Measurements from ENCODE around the gene OR1I1. TPM values are rescaled to one million over a fixed set of nuclear protein-coding genes. Genes with fewer than 3 reads are reported as not detected.

Gene OR1I1, protein sequence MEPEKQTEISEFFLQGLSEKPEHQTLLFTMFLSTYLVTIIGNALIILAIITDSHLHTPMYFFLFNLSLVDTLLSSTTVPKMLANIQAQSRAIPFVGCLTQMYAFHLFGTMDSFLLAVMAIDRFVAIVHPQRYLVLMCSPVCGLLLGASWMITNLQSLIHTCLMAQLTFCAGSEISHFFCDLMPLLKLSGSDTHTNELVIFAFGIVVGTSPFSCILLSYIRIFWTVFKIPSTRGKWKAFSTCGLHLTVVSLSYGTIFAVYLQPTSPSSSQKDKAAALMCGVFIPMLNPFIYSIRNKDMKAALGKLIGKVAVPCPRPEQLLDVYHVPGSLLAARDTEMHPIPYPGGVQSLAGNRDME
- total RNA-seq = not detected

DNA sequence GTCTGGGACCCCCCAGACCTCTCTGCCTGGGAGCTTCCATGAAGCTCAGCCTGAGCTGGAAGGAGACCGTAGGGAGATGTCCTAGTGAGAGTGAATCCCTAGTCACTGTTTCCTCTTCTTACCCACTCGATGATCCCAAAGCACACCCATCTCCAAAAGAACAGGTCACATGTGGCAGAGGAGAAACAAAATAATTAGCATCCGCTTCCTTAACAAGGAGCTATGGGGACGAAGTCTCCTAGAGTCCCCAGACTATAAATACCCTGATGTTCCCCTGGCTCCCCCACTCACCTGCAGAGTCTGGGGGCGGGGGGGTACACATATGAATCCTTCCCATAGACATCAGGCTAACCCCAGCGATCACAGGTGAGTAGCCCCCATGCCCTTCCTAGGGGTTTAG lies at the start of gene OR1I1:
Gene OR1I1, plus strand, starts transcription at position 301 of the 400 bp plus-strand sequence. CDS start 4,855 bp downstream, outside the sequence.
- POLR2A ChIA-PET = interaction anchor here (0.5 to 0.6 kb wide), 2 partner anchors 333 to 479 kb away, joined by 3 read pairs; no protein-coding TSS in a partner anchor
- Mint-ChIP-seq H3K27me3 (peaks cover 15% of the 10 kb centered on the region), H3K4me3 (no peak within 1 kb of the TSS), H3K36me3 (ENCODE audit: low read depth) (no peaks in the 10 kb centered on the region), H3K27ac (no peak within 1 kb of the TSS), H3K4me1 (no peaks in the 10 kb centered on the region), H3K9me3 (ENCODE audit: low read depth) (no peaks in the 10 kb centered on the region)
- CTCF ChIA-PET = interaction anchor here (0.5 to 1.3 kb wide), 2 partner anchors 11 to 330 kb away, joined by 5 to 7 read pairs; no protein-coding TSS in a partner anchor
- ATAC-seq (no peak), DNase-seq (no peak)
- intact Hi-C loops (cut with DNase I, micrococcal nuclease) = no loop called here

DNA sequence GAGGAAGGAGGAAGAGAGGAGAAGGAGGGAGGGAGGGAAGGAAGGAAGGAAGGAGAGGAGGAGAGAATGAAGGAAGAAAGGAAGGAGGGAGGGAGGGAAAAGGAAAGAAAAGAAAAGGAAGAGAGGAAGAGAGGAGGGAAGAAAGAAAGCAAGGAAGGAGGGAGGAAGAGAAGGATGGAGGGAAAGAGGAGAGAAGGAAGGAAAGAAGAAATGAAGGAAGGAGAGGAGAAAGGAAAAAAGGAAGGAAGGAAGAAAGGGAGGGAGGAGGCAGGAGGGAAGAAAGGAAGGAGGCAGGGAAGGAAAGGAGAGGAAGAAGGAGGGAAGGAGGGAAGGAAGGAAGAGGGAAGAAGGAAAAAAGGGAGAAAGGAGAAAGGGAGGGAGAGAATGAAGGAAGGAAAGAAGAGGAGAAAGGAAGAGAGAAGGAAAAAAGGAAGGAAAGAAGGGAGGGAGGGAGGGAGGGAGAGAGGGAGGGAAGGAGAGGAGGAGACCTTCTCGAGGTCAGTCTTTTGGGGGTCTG lies 46.2 kb upstream of the OR1I1 start:
- DNase-seq (no peak), ATAC-seq (no peak)
- no peaks in the 10 kb centered on the region for H3K9me3 Mint-ChIP-seq (ENCODE audit: low read depth)
- no peaks in the 10 kb centered on the region for H3K36me3 Mint-ChIP-seq (ENCODE audit: low read depth)
- no peak overlapping the region for H3K4me3 Mint-ChIP-seq
- intact Hi-C loops (cut with DNase I, micrococcal nuclease) = no loop called here
- no peaks in the 10 kb centered on the region for H3K4me1 Mint-ChIP-seq
- H3K27me3 Mint-ChIP-seq = peaks cover 33% of the 10 kb centered on the region
- H3K27ac Mint-ChIP-seq = no peak overlapping the region
- ChIA-PET POLR2A (no interaction called here), CTCF (no interaction called here)

DNA sequence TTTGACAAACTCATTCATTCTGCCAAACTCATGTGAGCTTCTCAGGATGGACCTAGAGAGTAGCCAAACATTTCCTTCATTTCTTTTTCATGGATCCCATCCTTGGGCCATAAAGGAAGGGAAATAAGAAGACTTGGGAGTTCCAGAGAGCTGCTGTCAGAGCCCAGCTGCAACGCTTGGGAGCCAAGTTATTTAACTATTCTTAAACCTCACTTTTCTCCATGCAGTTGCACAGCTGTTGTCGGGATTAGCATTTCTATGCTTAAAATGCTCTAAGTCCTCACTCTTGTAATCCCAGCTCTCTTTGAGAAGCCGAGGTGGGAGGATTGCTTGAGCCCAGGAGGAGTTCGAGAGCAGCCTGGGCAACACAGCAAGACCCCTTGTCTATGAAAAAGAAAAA lies 44.4 kb upstream of the OR1I1 start:
- Mint-ChIP-seq H3K27ac (no peak overlapping the region), H3K36me3 (ENCODE audit: low read depth) (no peaks in the 10 kb centered on the region), H3K4me1 (no peaks in the 10 kb centered on the region), H3K4me3 (no peak overlapping the region), H3K27me3 (peaks cover 28% of the 10 kb centered on the region), H3K9me3 (ENCODE audit: low read depth) (no peaks in the 10 kb centered on the region)
- ChIA-PET POLR2A (no interaction called here), CTCF (interaction anchor here (0.6 kb wide), 1 partner anchor 114 kb away, joined by 4 read pairs; no protein-coding TSS in a partner anchor)
- ATAC-seq (no peak), DNase-seq (no peak)
- intact Hi-C loops (cut with DNase I, micrococcal nuclease) = no loop called here

DNA sequence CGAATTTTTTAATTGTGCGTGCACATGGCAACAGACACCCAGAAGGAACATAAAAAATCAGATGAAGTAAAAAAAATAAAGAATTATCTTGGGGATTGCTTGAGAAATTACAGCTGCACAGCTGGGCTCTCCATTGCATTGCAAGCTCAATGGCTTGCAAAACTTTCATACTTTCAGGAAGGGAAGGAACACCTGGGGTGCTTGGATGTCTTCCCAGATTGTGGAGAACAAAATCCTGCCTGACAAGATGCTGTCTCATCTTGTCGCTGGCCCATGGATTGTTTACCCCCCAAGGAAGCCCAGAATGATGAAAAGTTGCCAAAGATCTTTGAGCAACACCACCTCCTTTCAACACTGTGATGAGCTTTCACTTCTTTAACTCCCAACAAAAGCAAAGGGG lies 43.7 kb upstream of the OR1I1 start:
- no peak overlapping the region for H3K27ac Mint-ChIP-seq
- POLR2A ChIA-PET = no interaction called here

DNA sequence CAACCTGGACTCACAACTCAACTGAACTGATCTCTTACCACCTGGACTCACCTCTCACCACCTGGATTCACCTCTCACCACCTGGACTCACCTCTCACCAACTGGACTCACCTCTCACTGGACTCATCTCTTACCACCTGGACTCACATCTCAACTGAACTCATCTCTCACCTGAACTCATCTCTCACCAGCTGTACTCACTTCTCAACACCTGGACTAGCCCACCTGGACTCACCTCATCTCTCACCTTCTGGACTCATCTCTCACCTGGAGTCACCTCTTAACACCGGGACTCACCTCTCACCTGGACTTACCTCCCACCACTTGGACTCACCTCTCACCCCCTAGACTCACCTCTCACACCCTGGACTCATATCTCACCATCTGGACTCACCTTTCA lies 40.0 kb upstream of the OR1I1 start:
- H3K4me3 Mint-ChIP-seq = no peak overlapping the region
- H3K36me3 Mint-ChIP-seq (ENCODE audit: low read depth) = no peaks in the 10 kb centered on the region
- no peaks in the 10 kb centered on the region for H3K4me1 Mint-ChIP-seq
- peaks cover 19% of the 10 kb centered on the region for H3K27me3 Mint-ChIP-seq
- intact Hi-C loops (cut with DNase I, micrococcal nuclease) = no loop called here
- no peak for DNase-seq
- ATAC-seq = no peak
- H3K27ac Mint-ChIP-seq = no peak overlapping the region
- no peaks in the 10 kb centered on the region for H3K9me3 Mint-ChIP-seq (ENCODE audit: low read depth)
- ChIA-PET CTCF (no interaction called here), POLR2A (no interaction called here)

More for the DNA sequence above, 43.7 kb upstream of the OR1I1 start:
- Mint-ChIP-seq H3K27me3 (peaks cover 27% of the 10 kb centered on the region), H3K4me1 (no peaks in the 10 kb centered on the region), H3K4me3 (no peak overlapping the region), H3K36me3 (ENCODE audit: low read depth) (no peaks in the 10 kb centered on the region), H3K9me3 (ENCODE audit: low read depth) (no peaks in the 10 kb centered on the region)
- ATAC-seq (no peak), DNase-seq (no peak)
- CTCF ChIA-PET = no interaction called here
- intact Hi-C loops (cut with DNase I, micrococcal nuclease) = no loop called here

DNA sequence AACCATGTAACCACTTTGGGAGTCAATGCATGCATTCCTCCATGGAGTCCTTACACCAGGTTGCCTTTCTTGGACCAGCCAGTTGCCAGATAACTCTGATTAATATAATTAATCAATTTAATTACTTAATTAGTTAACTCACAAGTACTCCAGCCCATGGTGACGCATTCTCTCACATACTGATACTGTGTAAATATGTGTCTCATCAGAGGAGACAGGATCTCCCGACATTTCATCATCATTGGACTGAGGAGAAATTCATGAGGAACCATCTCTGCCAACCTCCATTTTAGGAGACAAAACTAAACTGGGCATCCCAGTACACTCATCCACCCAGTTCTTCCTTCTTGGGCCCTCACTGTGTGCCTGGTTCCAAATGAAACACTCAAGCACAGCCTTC lies 39.2 kb upstream of the OR1I1 start:
- H3K4me1 Mint-ChIP-seq = no peaks in the 10 kb centered on the region
- POLR2A ChIA-PET = no interaction called here
- H3K9me3 Mint-ChIP-seq (ENCODE audit: low read depth) = no peaks in the 10 kb centered on the region
- ATAC-seq = no peak
- intact Hi-C loops (cut with DNase I, micrococcal nuclease) = no loop called here
- no peak overlapping the region for H3K4me3 Mint-ChIP-seq
- CTCF ChIA-PET = no interaction called here
- no peak overlapping the region for H3K27ac Mint-ChIP-seq
- no peak for DNase-seq
- H3K36me3 Mint-ChIP-seq (ENCODE audit: low read depth) = no peaks in the 10 kb centered on the region
- H3K27me3 Mint-ChIP-seq = peaks cover 21% of the 10 kb centered on the region

DNA sequence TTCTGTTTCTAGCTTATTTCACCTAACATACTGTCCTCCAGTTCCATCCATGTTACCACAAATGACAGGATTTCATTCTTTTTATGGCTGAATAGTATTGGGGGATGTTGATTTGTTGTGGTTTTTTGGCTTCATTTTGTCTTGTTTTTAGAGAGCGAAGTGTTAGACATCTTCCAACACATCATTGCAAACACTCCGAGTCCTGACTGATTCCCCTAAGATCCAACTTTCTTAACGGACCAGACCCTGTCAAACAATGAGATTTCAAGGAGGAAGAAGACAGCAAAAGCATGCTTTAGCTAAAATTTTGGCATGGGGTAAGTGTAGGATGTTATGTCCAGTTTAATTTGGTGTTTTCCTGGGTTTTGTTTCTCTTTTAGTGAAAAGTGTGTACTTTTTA lies 36.5 kb upstream of the OR1I1 start:
- intact Hi-C loops (cut with DNase I, micrococcal nuclease) = no loop called here
- Mint-ChIP-seq H3K4me3 (no peak overlapping the region), H3K4me1 (no peaks in the 10 kb centered on the region), H3K36me3 (ENCODE audit: low read depth) (no peaks in the 10 kb centered on the region), H3K27me3 (peaks cover 22% of the 10 kb centered on the region), H3K27ac (no peak overlapping the region), H3K9me3 (ENCODE audit: low read depth) (no peaks in the 10 kb centered on the region)
- POLR2A ChIA-PET = no interaction called here
- CTCF ChIA-PET = no interaction called here
- ATAC-seq = no peak
- DNase-seq = no peak

DNA sequence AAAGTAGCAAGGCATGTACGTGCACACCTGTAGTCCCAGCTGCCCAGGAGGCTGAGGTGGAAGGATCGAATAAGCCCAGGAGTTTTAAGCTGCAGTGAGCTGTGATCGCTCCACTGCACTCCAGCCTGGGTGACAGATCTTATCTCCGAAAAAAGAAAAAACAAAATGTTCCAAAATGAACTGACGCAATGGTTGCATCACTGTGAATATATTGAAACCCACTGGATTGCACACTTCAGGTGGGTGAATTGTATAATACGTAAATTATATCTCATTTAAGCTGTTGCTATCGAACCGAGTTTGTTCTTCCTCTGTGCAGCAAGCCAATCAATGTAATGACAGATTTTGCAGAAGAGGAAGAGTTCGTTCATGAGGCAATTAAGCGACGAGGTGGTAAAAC lies 34.3 kb upstream of the OR1I1 start:
- peaks cover 28% of the 10 kb centered on the region for H3K27me3 Mint-ChIP-seq

DNA sequence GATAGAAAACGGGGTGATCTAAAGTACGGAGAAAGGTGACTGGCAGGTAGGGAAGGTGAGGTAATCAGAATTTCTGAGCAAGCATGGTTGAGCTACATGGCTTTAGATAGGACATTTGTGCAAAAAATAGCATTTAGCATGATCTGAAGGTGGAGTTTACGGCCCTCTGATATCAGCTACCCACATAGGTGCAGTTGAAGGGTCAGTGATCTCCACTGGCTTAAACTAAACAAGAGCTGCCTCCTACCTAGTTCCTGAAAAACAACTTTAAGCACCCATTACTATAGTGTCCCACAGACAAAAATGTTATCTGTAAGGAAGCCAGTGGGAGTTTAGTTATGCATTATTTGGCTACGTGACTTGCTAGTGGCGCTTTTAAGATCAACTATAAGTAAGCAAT lies 33.9 kb upstream of the OR1I1 start:
- no peak overlapping the region for H3K4me3 Mint-ChIP-seq
- H3K36me3 Mint-ChIP-seq (ENCODE audit: low read depth) = no peaks in the 10 kb centered on the region
- DNase-seq (no peak), ATAC-seq (no peak)
- CTCF ChIA-PET = interaction anchor here (0.7 kb wide), 1 partner anchor 582 kb away, joined by 3 read pairs; no protein-coding TSS in a partner anchor
- intact Hi-C loops (cut with DNase I, micrococcal nuclease) = no loop called here
- no peaks in the 10 kb centered on the region for H3K4me1 Mint-ChIP-seq
- no peak overlapping the region for H3K27ac Mint-ChIP-seq
- POLR2A ChIA-PET = no interaction called here
- peaks cover 28% of the 10 kb centered on the region for H3K27me3 Mint-ChIP-seq
- no peaks in the 10 kb centered on the region for H3K9me3 Mint-ChIP-seq (ENCODE audit: low read depth)

More for the DNA sequence above, 34.3 kb upstream of the OR1I1 start:
- POLR2A ChIA-PET = no interaction called here
- H3K4me3 Mint-ChIP-seq = no peak overlapping the region
- H3K36me3 Mint-ChIP-seq (ENCODE audit: low read depth) = no peaks in the 10 kb centered on the region
- intact Hi-C loops (cut with DNase I, micrococcal nuclease) = no loop called here
- H3K4me1 Mint-ChIP-seq = no peaks in the 10 kb centered on the region
- DNase-seq = no peak
- CTCF ChIA-PET = interaction anchor here (0.7 kb wide), 1 partner anchor 582 kb away, joined by 3 read pairs; no protein-coding TSS in a partner anchor
- ATAC-seq = no peak
- H3K27ac Mint-ChIP-seq = no peak overlapping the region
- H3K9me3 Mint-ChIP-seq (ENCODE audit: low read depth) = no peaks in the 10 kb centered on the region

DNA sequence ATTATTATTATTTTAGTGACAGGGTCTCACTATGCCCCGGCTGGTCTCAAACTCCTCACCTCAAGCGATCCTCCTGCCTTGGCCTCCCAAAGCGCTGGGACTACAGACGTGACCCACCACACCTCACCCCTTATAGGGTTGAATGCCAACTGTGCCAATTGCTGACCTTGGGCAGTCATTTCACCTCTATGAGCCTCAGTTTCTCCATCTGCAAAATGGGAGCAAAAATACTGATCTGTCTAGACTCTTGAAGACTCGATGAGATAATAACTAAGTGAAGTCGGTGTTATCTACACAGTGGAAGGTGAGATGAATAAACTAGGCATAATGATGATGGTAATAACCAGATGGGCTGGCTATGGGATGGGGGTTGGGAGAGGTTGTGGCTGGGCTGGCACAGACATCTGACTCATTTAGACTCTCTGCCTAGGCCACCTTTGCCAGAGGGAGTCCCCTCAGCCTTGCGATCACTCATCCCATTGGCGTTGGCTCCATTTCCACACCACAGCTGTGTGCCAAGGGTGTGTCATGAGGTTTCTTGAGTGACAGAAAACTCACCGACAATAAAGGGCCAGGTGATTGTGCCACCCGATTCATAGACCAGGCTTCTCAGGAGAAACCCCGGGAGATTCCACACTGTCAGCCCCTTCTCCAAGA lies 33.0 kb upstream of the OR1I1 start, which contains the start of gene CASP14:
Gene CASP14, plus strand, starts transcription at position 596 of the 657 bp plus-strand sequence. CDS start 2,772 bp downstream, outside the sequence.
- Mint-ChIP-seq H3K27ac (no peak within 1 kb of the TSS), H3K9me3 (ENCODE audit: low read depth) (no peaks in the 10 kb centered on the region), H3K4me1 (no peaks in the 10 kb centered on the region), H3K36me3 (ENCODE audit: low read depth) (no peaks in the 10 kb centered on the region), H3K4me3 (no peak within 1 kb of the TSS), H3K27me3 (peaks cover 28% of the 10 kb centered on the region)
- ATAC-seq = no peak
- no peak for DNase-seq
- ChIA-PET CTCF (no interaction called here), POLR2A (no interaction called here)
- intact Hi-C loops (cut with DNase I, micrococcal nuclease) = no loop called here

DNA sequence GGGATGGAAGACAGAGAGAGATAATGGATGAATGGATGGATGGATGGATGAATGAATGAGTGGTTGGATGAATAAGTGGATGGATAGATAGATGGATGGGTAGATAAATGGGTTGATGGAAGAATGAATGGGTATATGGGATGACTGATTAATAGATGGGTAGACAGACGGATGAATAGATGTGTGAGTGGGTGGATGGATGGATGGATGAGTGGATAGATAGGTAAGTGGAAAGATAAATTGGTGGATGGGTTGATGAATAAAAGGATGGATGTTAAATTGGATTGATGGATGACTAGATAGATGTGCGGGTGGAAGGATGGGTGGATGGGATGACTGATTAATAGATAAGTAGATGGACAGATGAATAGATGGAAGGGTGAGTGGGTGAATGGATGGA lies 31.4 kb upstream of the OR1I1 start:
- no peaks in the 10 kb centered on the region for H3K9me3 Mint-ChIP-seq (ENCODE audit: low read depth)
- intact Hi-C loops (cut with DNase I, micrococcal nuclease) = no loop called here
- CTCF ChIA-PET = interaction anchor here (0.8 kb wide), 1 partner anchor 551 kb away, joined by 3 read pairs; no protein-coding TSS in a partner anchor
- no peaks in the 10 kb centered on the region for H3K4me1 Mint-ChIP-seq
- H3K4me3 Mint-ChIP-seq = no peak overlapping the region
- H3K27me3 Mint-ChIP-seq = peaks cover 20% of the 10 kb centered on the region
- DNase-seq (no peak), ATAC-seq (no peak)
- POLR2A ChIA-PET = no interaction called here
- no peaks in the 10 kb centered on the region for H3K36me3 Mint-ChIP-seq (ENCODE audit: low read depth)
- H3K27ac Mint-ChIP-seq = no peak overlapping the region

DNA sequence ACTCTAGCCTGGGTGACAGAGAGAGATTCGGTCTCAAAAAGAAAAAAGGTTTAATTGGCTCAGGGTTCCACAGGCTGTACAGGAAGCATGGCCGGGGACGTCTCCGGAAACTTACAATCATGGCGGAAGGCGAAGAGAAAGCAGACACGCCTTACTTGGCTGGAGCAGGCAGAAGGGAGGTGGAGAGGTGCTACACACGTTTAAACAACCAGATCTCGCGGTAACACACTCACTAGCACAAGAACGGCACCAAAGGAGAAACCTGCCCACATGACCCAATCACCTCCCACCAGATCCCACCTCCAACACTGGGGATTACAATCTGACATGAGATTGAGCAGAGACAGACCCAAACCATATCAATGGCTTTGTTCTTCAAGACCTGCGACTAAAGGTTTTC lies 20.0 kb upstream of the OR1I1 start:
- Mint-ChIP-seq H3K36me3 (ENCODE audit: low read depth) (no peaks in the 10 kb centered on the region), H3K4me1 (no peaks in the 10 kb centered on the region), H3K27ac (no peak overlapping the region), H3K27me3 (peaks cover 31% of the 10 kb centered on the region), H3K4me3 (no peak overlapping the region), H3K9me3 (ENCODE audit: low read depth) (peaks cover 2% of the 10 kb centered on the region)
- CTCF ChIA-PET = no interaction called here
- POLR2A ChIA-PET = no interaction called here
- ATAC-seq (no peak), DNase-seq (no peak)
- intact Hi-C loops (cut with DNase I, micrococcal nuclease) = no loop called here

Measured in activated CD4-positive, alpha-beta T cell treated with anti-CD3 and anti-CD28 coated beads for 36 hours (primary cell).